B cell (primary cell): Measurements from ENCODE around the gene EPHB1. TPM values are rescaled to one million over a fixed set of nuclear protein-coding genes. Genes with fewer than 3 reads are reported as not detected.

Source experiments
- ATAC-seq: fragments of 200-7000 bp; cut with Tn5 transposase; one replicate; pipeline ENCODE4 v1.10.0; 2021; ENCODE audit warnings: low read depth, mild to moderate bottlenecking, moderate number of reproducible peaks, moderate library complexity
- CTCF ChIA-PET: fragments of 350-600 bp; sonication (Branson Sonifier 250); formaldehyde crosslinking; loops from one replicate; lab custom pipeline; 2021; ENCODE audit warnings: antibody characterized with exemption, inconsistent platforms; lab: Charles Lee
- POLR2A ChIA-PET: fragments of 350-600 bp; sonication (Branson Sonifier 250); formaldehyde crosslinking; loops from one replicate; lab custom pipeline; 2021; ENCODE audit warnings: antibody characterized with exemption; lab: Charles Lee
- DNase-seq: peaks from one replicate; pipeline ENCODE4 v3.0.0; 2013
- H2AFZ ChIP-seq: 2 replicates; pipeline ENCODE4 v1.6.1; 2012; ENCODE audit warnings: mild to moderate bottlenecking, low read depth, low read length; ENCODE audit not compliant: insufficient read depth, poor library complexity, severe bottlenecking
- H3K27ac ChIP-seq, 2 donors: 1 replicate in 1 of 2; 2 replicates in 1 of 2; pipeline ENCODE4 v1.5.1; 2012 to 2013; ENCODE audit warnings: low read length in 2 of 2, mild to moderate bottlenecking in 2 of 2, moderate library complexity in 1 of 2
- H3K27me3 ChIP-seq, 4 experiments: fragments of 200-600 bp in 1 of 4; sonication (generic) in 1 of 4; replicated peaks in 1 of 4; 1 replicate in 2 of 4; 2 replicates in 2 of 4; pipeline versions ENCODE4 v1.6.1 to v1.7.0; 2013 to 2016; ENCODE audit warnings: low read length in 3 of 4, mild to moderate bottlenecking in 2 of 4, mixed read lengths in 1 of 4, moderate library complexity in 1 of 4; ENCODE audit not compliant: insufficient read depth in 4 of 4, control insufficient read depth in 3 of 4; ENCODE audit errors: control extremely low read depth in 1 of 4
- H3K36me3 ChIP-seq, 2 experiments: replicated peaks in 1 of 2; 1 replicate in 1 of 2; 2 replicates in 1 of 2; pipeline versions ENCODE4 v1.6.1 to v1.7.1; 2013; ENCODE audit warnings: low read length in 1 of 2; ENCODE audit not compliant: insufficient read depth in 2 of 2, control insufficient read depth in 1 of 2; ENCODE audit errors: control extremely low read depth in 1 of 2, extremely low read depth in 1 of 2
- H3K4me1 ChIP-seq, 2 donors: fragments of 200-600 bp in 1 of 2; sonication (generic) in 1 of 2; 1 replicate in 1 of 2; 2 replicates in 1 of 2; pipeline versions ENCODE4 v1.5.1 to v1.6.1; 2013 to 2017; ENCODE audit warnings: low read length in 2 of 2; ENCODE audit not compliant: control insufficient read depth in 2 of 2, insufficient read depth in 2 of 2
- H3K4me2 ChIP-seq: replicated peaks from 2 replicates; pipeline ENCODE3; 2012; ENCODE audit warnings: mild to moderate bottlenecking, low read depth, low read length; ENCODE audit not compliant: poor library complexity, severe bottlenecking
- H3K4me3 ChIP-seq, 5 experiments: fragments of 200-600 bp in 1 of 5; sonication (generic) in 1 of 5; 1 replicate in 3 of 5; 2 replicates in 2 of 5; pipeline versions ENCODE4 v1.5.1 to v1.7.0; 2011 to 2016; ENCODE audit warnings: low read length in 4 of 5, mild to moderate bottlenecking in 4 of 5, low read depth in 2 of 5, control low read depth in 1 of 5, moderate library complexity in 1 of 5; ENCODE audit not compliant: insufficient read depth in 1 of 5; ENCODE audit errors: control extremely low read depth in 1 of 5, extremely low read depth in 1 of 5
- H3K79me2 ChIP-seq: fragments of 200-600 bp; sonication (generic); one replicate; pipeline ENCODE4 v1.6.0; 2016; ENCODE audit warnings: low read length; ENCODE audit not compliant: control insufficient read depth, insufficient read depth
- H3K9ac ChIP-seq: fragments of 200-600 bp; sonication (generic); 2 replicates; pipeline ENCODE4 v1.6.1; 2017; ENCODE audit warnings: mild to moderate bottlenecking, low read length, moderate library complexity
- H3K9me3 ChIP-seq, 3 donors: one replicate each; pipeline versions ENCODE4 v1.6.1 to v1.7.1; 2013; ENCODE audit warnings: low read length in 2 of 3; ENCODE audit not compliant: control insufficient read depth in 2 of 3, insufficient read depth in 1 of 3; ENCODE audit errors: control extremely low read depth in 1 of 3
- H4K20me1 ChIP-seq: 2 replicates; pipeline ENCODE4 v1.6.0; 2012; ENCODE audit warnings: mild to moderate bottlenecking, low read length; ENCODE audit not compliant: insufficient read depth, control insufficient read depth, poor library complexity, severe bottlenecking
- H3K27ac Mint-ChIP-seq: one replicate; pipeline ENCODE4 v1.8.0; 2021; ENCODE audit warnings: mixed read lengths
- H3K27me3 Mint-ChIP-seq: one replicate; pipeline ENCODE4 v1.8.0; 2021; ENCODE audit warnings: mixed read lengths
- H3K4me1 Mint-ChIP-seq: one replicate; pipeline ENCODE4 v1.8.0; 2021; ENCODE audit warnings: mixed read lengths
- H3K4me3 Mint-ChIP-seq: one replicate; pipeline ENCODE4 v1.8.0; 2021; ENCODE audit warnings: mixed read lengths
- H3K9me3 Mint-ChIP-seq: one replicate; pipeline ENCODE4 v1.8.0; 2022; ENCODE audit warnings: mixed read lengths; ENCODE audit not compliant: insufficient read depth
- CTCF ChIP-seq: fragments of 200-600 bp; IDR thresholded peaks from one replicate; pipeline ENCODE4 v1.8.0; 2022; ENCODE audit warnings: antibody characterized with exemption, mild to moderate bottlenecking
- EZH2 ChIP-seq: IDR thresholded peaks from 2 replicates; pipeline ENCODE4 v1.6.1; 2012; ENCODE audit warnings: borderline replicate concordance, low read depth, mild to moderate bottlenecking, moderate library complexity, low read length; ENCODE audit not compliant: insufficient read depth, poor library complexity, severe bottlenecking
- WGBS: methylation state at CpG from one replicate; pipeline ENCODE4 v1.1.5; 2013; ENCODE audit warnings: missing lambda C conversion rate; ENCODE audit not compliant: insufficient coverage; 5-methylcytosine and 5-hydroxymethylcytosine counted together
- intact Hi-C: fragments of 100-400 bp; cut with micrococcal nuclease; formaldehyde crosslinking; loops from one replicate; pipeline ENCODE4 v1.10.0; 2022
- polyA plus RNA-seq: library from polyadenylated mRNA; depleted of rRNA; stranded (reverse); fragments of >200 nt; gene quantifications from 2 replicates; pipeline ENCODE4 v1.2.3, GENCODE V29; 2012
- total RNA-seq, 2 donors: library from RNA; stranded (reverse); fragments of 120-200 nt in 1 of 2; gene quantifications; 1 replicate in 1 of 2; 2 replicates in 1 of 2; pipeline versions ENCODE4 v1.2.3 to v1.2.4, GENCODE V29; 2013 to 2022

The EPHB1 gene
- total and polyA plus RNA-seq, 2 donors (not counting 1 experiment from before 2014, with no cell fraction given) = 0.01 TPM; not detected in 1

GRCh38 chr3:134881305-134881704 is 86.2 kb downstream of the EPHB1 start:
- Mint-ChIP-seq H3K9me3 (no peaks in the 10 kb centered on the region), H3K27ac (no peak overlapping the region), H3K4me1 (peaks cover 7% of the 10 kb centered on the region), H3K27me3 (peaks cover 10% of the 10 kb centered on the region), H3K4me3 (no peak overlapping the region)
- CTCF ChIA-PET = no interaction called here
- Histone ChIP-seq H3K9me3 (peaks cover 0 to 6% (median 0%) of the 10 kb centered on the region in 3 donors), H3K4me3 (no peak overlapping the region), H3K36me3 (no peaks in the 10 kb centered on the region), H4K20me1 (no peaks in the 10 kb centered on the region), H3K27me3 (peaks cover 0 to 2% (median 0%) of the 10 kb centered on the region in 4 experiments), H3K79me2 (no peaks in the 10 kb centered on the region), H3K4me1 (no peaks in the 10 kb centered on the region), H3K9ac (no peak overlapping the region), H3K27ac (no peak overlapping the region), H2AFZ (no peak overlapping the region), H3K4me2 (no peak overlapping the region)
- intact Hi-C loops = no loop called here
- POLR2A ChIA-PET = no interaction called here
- ATAC-seq = no peak
- 96% methylated on average over 2 of the region's 4 CpGs for WGBS
- TF ChIP-seq CTCF = no peak
- TF ChIP-seq EZH2 = no peak
- DNase-seq = no peak

GRCh38 chr3:134883697-134884385 is 88.8 kb downstream of the EPHB1 start:
- ATAC-seq (no peak), DNase-seq (no peak)
- H3K4me3 Mint-ChIP-seq = no peak overlapping the region
- intact Hi-C loops = no loop called here
- CTCF ChIA-PET = no interaction called here
- no peaks in the 10 kb centered on the region for H3K36me3 ChIP-seq
- H3K9ac ChIP-seq = no peak overlapping the region
- H2AFZ ChIP-seq = no peak overlapping the region
- 90% methylated on average over 2 of the region's 5 CpGs for WGBS
- no peaks in the 10 kb centered on the region for H3K9me3 Mint-ChIP-seq
- no peaks in the 10 kb centered on the region for H3K79me2 ChIP-seq
- no peak overlapping the region for H3K27ac ChIP-seq
- H4K20me1 ChIP-seq = no peaks in the 10 kb centered on the region
- peaks cover 10% of the 10 kb centered on the region for H3K27me3 Mint-ChIP-seq
- no peak overlapping the region for H3K27ac Mint-ChIP-seq
- H3K4me3 ChIP-seq = no peak overlapping the region
- H3K4me2 ChIP-seq = no peak overlapping the region
- H3K27me3 ChIP-seq = no peaks in the 10 kb centered on the region
- peaks cover 17% of the 10 kb centered on the region for H3K4me1 Mint-ChIP-seq
- H3K9me3 ChIP-seq = peaks cover 0 to 5% (median 0%) of the 10 kb centered on the region in 3 donors
- POLR2A ChIA-PET = no interaction called here
- peaks cover 0 to 5% of the 10 kb centered on the region in 2 donors for H3K4me1 ChIP-seq
- TF ChIP-seq EZH2 = no peak
- no peak for TF ChIP-seq CTCF
